SU-DHL-6 (cell line): Measurements from ENCODE around the gene PTER.

ENCODE experiments used
- CTCF ChIP-seq: fragments of 200-600 bp; sonication (generic); IDR thresholded peaks from one replicate; pipeline ENCODE4 v1.5.1; 2017; ENCODE audit warnings: antibody characterized with exemption, mild to moderate bottlenecking, low read length, moderate library complexity; ENCODE audit not compliant: insufficient read depth, poor library complexity, severe bottlenecking
- EZH2phosphoT487 ChIP-seq: fragments of 200-600 bp; sonication (generic), shearing (Covaris generic); conservative IDR thresholded peaks from 2 replicates; pipeline ENCODE4 v1.6.1; 2018; ENCODE audit warnings: mild to moderate bottlenecking, antibody characterized with exemption, low read length, moderate library complexity, mixed read lengths

GRCh38 chr10:16483241-16483917 lies 46.6 kb downstream of the PTER start:
- no peak for TF ChIP-seq CTCF
- TF ChIP-seq EZH2phosphoT487, result no peak
